HEK293T (cell line): ENCODE measurements around the gene ADIPOR2.

Experiments used
- BHLHE40 ChIP-seq: fragments of 450-650 bp; IDR thresholded peaks from 2 replicates; pipeline ENCODE4 v1.6.1; 2016; ENCODE audit warnings: mild to moderate bottlenecking, moderate library complexity, borderline replicate concordance
- ELF4 ChIP-seq: fragments of 450-650 bp; IDR thresholded peaks from 2 replicates; pipeline ENCODE4 v1.6.1; 2017; ENCODE audit warnings: antibody characterized with exemption
- FOXA1 ChIP-seq: fragments of 450-650 bp; IDR thresholded peaks from 2 replicates; pipeline ENCODE4 v1.6.1; 2016; ENCODE audit warnings: mild to moderate bottlenecking
- FOXK2 ChIP-seq: fragments of 450-650 bp; IDR thresholded peaks from 2 replicates; pipeline ENCODE4 v1.6.1; 2016; ENCODE audit warnings: mild to moderate bottlenecking
- FOXM1 ChIP-seq: fragments of 450-650 bp; IDR thresholded peaks from 2 replicates; pipeline ENCODE4 v1.6.1; 2017; ENCODE audit warnings: mild to moderate bottlenecking, borderline replicate concordance
- L3MBTL2 ChIP-seq: fragments of 450-650 bp; conservative IDR thresholded peaks from 2 replicates; pipeline ENCODE4 v1.6.1; 2016; ENCODE audit warnings: mild to moderate bottlenecking
- NFRKB ChIP-seq: fragments of 450-650 bp; IDR thresholded peaks from 2 replicates; pipeline ENCODE4 v1.6.1; 2016; ENCODE audit warnings: mild to moderate bottlenecking, moderate library complexity
- PKNOX1 ChIP-seq: fragments of 450-650 bp; IDR thresholded peaks from 2 replicates; pipeline ENCODE4 v1.6.1; 2016
- SP1 ChIP-seq: fragments of 450-650 bp; IDR thresholded peaks from 2 replicates; pipeline ENCODE4 v1.6.1; 2017
- SUZ12 ChIP-seq: fragments of 450-650 bp; IDR thresholded peaks from 2 replicates; pipeline ENCODE4 v1.6.1; 2016; ENCODE audit warnings: mild to moderate bottlenecking
- TARDBP ChIP-seq: fragments of 450-650 bp; IDR thresholded peaks from 2 replicates; pipeline ENCODE4 v1.6.1; 2016

GRCh38 chr12:1738446-1738845 is 47.6 kb downstream of the ADIPOR2 start:
- TF ChIP-seq FOXK2 (no peak), TARDBP (no peak), SP1 (no peak), PKNOX1 (no peak), BHLHE40 (no peak), SUZ12 (no peak), ELF4 (no peak), FOXM1 (no peak), L3MBTL2 (no peak), FOXA1 (no peak), NFRKB (no peak)
